ENCODE measurements around the gene NAA10.

Gene NAA10

GRCh38 chrX:153931748-153932147, 3.1 kb downstream of the NAA10 start:
- TF ChIP-seq SIN3A (IDR thresholded peaks at IDR 0.05; ENCODE audit: borderline replicate concordance, insufficient read depth, low read length): no peak
- no peak for TF ChIP-seq POLR2AphosphoS5 (IDR thresholded peaks at IDR 0.05; ENCODE audit: low read depth, low read length)
- TF ChIP-seq FOXP2 (optimal IDR thresholded peaks at IDR 0.05; ENCODE audit: borderline replicate concordance, extremely low read depth, extremely low read length, insufficient read depth): no peak
- TF ChIP-seq REST (IDR thresholded peaks at IDR 0.05; ENCODE audit: insufficient read depth in 1 of 2, low read depth in 2 of 2, low read length in 2 of 2): no peak
- TF ChIP-seq TAF1 (IDR thresholded peaks at IDR 0.05; ENCODE audit: borderline replicate concordance, insufficient read depth, low read length): no peak

GRCh38 chrX:153931151-153931550, 3.7 kb downstream of the NAA10 start:
- no peak for TF ChIP-seq TAF1 (IDR thresholded peaks at IDR 0.05; ENCODE audit: borderline replicate concordance, insufficient read depth, low read length)

- TF ChIP-seq TAF1 (IDR thresholded peaks at IDR 0.05; ENCODE audit: borderline replicate concordance, insufficient read depth, low read length) (no peak), SIN3A (IDR thresholded peaks at IDR 0.05; ENCODE audit: borderline replicate concordance, insufficient read depth, low read length) (no peak), REST (IDR thresholded peaks at IDR 0.05; ENCODE audit: insufficient read depth in 1 of 2, low read depth in 2 of 2, low read length in 2 of 2) (no peak), FOXP2 (optimal IDR thresholded peaks at IDR 0.05; ENCODE audit: borderline replicate concordance, extremely low read depth, extremely low read length, insufficient read depth) (no peak), POLR2AphosphoS5 (IDR thresholded peaks at IDR 0.05; ENCODE audit: low read depth, low read length) (no peak; the same call in 1 of the 2 replicates)
Observed at GRCh38 chrX:153930011-153930910, 4.6 kb downstream of the NAA10 start.

- TF ChIP-seq REST (IDR thresholded peaks at IDR 0.05; ENCODE audit: insufficient read depth in 1 of 2, low read depth in 2 of 2, low read length in 2 of 2) (no peak), SIN3A (IDR thresholded peaks at IDR 0.05; ENCODE audit: borderline replicate concordance, insufficient read depth, low read length) (no peak), FOXP2 (optimal IDR thresholded peaks at IDR 0.05; ENCODE audit: borderline replicate concordance, extremely low read depth, extremely low read length, insufficient read depth) (no peak), POLR2AphosphoS5 (IDR thresholded peaks at IDR 0.05; ENCODE audit: low read depth, low read length) (no peak), TAF1 (IDR thresholded peaks at IDR 0.05; ENCODE audit: borderline replicate concordance, insufficient read depth, low read length) (no peak)
Observed at GRCh38 chrX:153929576-153929975, 5.3 kb downstream of the NAA10 start.

GRCh38 chrX:153928846-153929245, 6.0 kb downstream of the NAA10 start:
- TF ChIP-seq REST (IDR thresholded peaks at IDR 0.05; ENCODE audit: insufficient read depth in 1 of 2, low read depth in 2 of 2, low read length in 2 of 2) (no peak), POLR2AphosphoS5 (IDR thresholded peaks at IDR 0.05; ENCODE audit: low read depth, low read length) (no peak), TAF1 (IDR thresholded peaks at IDR 0.05; ENCODE audit: borderline replicate concordance, insufficient read depth, low read length) (no peak), SIN3A (IDR thresholded peaks at IDR 0.05; ENCODE audit: borderline replicate concordance, insufficient read depth, low read length) (no peak), FOXP2 (optimal IDR thresholded peaks at IDR 0.05; ENCODE audit: borderline replicate concordance, extremely low read depth, extremely low read length, insufficient read depth) (no peak)

Data from PFSK-1 (cell line).